A549 treated with ZK216348 at 1 μM for 4 hours (cell line): ENCODE data around the gene CABP7. TPM values are rescaled to one million over a fixed set of nuclear protein-coding genes. Genes with fewer than 3 reads are reported as not detected.

Source experiments
- total RNA-seq: library from RNA; stranded (reverse); fragments of 200-300 nt; extraction: Qiagen RNA extraction; gene quantifications from 5 replicates; pipeline ENCODE4 v1.2.3, GENCODE V29; 2022; ENCODE audit warnings: low read depth

CABP7 gene
- total RNA-seq: 0.07 to 0.25 TPM (median 0.19 TPM) in 5 replicates

DNA sequence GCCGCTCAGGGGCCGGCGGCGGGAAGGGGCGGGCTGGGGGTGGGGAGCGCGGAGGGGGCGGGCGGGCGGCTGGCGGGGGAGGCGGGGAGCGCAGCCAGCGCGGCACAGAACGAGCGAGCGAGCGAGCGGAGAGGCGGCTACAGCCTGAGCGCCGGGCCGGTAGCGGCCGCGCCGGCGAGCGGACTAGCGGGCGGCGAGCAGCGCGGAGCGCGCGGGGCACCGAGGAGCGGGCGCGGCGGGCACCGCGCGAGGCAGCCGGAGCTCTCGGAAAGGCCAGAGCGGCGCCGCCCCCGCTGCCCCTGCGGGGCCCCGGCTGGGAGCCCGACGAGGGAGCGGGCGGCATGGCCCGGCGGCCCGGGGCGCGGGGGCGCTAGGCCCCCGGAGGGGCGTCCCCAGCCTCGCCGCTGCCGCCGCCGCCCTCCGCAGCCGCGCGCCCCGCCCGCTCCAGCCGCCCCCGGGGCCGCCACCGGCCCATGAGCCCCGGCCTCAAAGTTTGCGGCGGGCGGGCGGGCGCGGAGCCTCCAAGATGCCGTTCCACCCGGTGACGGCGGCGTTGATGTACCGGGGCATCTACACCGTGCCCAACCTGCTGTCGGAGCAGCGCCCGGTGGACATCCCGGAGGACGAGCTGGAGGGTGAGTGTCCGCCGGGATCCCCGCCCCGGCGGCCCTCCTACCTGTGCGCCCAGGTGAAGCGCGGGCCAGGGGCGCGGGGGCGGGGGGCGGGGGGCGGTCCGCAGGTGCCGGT lies at the start of gene CABP7:
Gene CABP7, plus strand, starts transcription at position 105 of the 747 bp plus-strand sequence. Its CDS starts 422 bp downstream, at position 527.

DNA sequence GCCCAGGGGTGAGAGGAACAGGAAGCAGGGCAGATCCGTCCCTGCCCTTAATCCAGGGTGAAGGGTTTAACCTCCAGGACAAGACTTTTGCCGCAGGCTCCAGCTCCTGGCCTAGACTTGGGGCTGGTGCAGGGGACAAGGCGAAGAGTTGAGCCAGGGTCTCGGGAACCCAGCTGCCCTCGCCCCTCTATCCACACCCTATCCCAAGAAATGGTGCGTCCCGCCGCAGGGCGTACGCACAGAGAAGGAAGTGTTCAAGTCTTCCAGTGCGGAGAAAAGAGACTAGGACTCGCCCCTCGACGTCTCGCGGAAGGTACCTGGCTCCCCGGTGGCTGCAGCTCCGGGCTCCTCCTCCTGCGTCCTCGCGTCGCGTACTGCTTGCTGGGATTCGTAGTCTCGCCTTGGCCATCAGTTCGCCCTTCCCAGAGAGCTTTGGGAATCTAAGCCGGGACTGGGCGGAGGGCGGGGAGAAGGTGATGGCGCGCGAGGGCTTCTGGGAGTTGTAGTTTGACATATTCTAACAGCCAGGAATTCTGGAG lies 46.9 kb downstream of the CABP7 start, which contains the start of gene ZMAT5:
Gene ZMAT5, minus strand, starts transcription at position 376 of the 539 bp plus-strand sequence. CDS start 18,463 bp downstream, outside the sequence.

DNA sequence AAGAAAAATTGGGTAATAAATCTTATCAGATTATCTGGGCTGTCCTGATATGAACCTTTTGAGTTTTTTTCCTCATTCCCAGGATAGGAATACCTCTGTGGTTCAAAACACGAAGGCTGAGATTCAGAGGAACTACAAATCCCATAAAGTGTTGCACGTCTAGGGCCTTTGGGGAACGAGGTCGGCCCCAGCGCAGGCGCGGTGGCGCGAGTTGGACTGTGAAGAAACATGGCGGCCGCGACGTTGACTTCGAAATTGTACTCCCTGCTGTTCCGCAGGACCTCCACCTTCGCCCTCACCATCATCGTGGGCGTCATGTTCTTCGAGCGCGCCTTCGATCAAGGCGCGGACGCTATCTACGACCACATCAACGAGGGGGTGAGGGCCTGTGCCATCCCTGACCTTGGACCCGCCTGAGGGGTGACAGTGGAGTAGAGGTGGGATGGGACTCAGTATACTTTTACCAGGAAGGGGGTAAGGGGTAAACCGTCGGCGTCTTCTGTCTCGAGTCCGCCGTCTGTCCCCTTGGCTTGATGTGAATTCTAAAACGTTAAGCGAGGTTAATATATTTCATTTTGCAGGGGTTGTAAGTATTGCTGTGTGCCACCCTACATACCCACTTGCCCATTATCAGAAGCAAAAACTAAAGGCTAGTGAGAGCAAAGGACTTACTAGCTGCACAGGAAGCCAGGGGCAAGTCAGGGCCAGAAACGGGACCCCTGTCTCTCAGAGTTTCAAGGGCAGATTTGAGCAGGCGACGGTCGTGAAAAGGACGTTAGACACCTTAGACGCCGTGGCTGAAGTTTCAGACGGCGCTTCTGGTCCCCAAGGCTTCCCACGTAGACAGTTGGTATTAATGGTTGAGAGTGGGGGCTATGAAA lies 47.6 kb downstream of the CABP7 start, which contains the start of gene UQCR10:
Gene UQCR10, plus strand, starts transcription at position 199 of the 881 bp plus-strand sequence. Its CDS starts 30 bp downstream, at position 229.

Other genes starting within 250 kb of the CABP7 start
- gene NEFH, start 239.8 kb upstream of the CABP7 start, total RNA-seq: 0.07 to 0.13 TPM (median 0.09 TPM) in 4 of 5 replicates, not detected in the other
- gene THOC5, start 166.2 kb upstream of the CABP7 start, total RNA-seq: 25.2 to 33.7 TPM (median 30.5 TPM) in 5 replicates
- gene NIPSNAP1, start 138.9 kb upstream of the CABP7 start, total RNA-seq: 57.2 to 67.1 TPM (median 63.5 TPM) in 5 replicates
- gene NF2, start 116.4 kb upstream of the CABP7 start, total RNA-seq: 12.2 to 17.5 TPM (median 12.9 TPM) in 5 replicates
- 14.6 to 19.6 TPM (median 17.8 TPM) in 5 replicates for gene ZMAT5, start 47.0 kb downstream of the CABP7 start, total RNA-seq
- gene UQCR10, start 47.4 kb downstream of the CABP7 start, total RNA-seq: 108 to 123 TPM (median 119 TPM) in 5 replicates
- gene ASCC2, start 118.3 kb downstream of the CABP7 start, total RNA-seq: 22.6 to 32.4 TPM (median 28.5 TPM) in 5 replicates
- 6.3 to 9.7 TPM (median 9.3 TPM) in 5 replicates for gene MTMR3, start 163.2 kb downstream of the CABP7 start, total RNA-seq